Fibroblast of upper back skin (primary cell): ENCODE measurements around the gene MYBL2.

Experiments
- DNase-seq: peaks from one replicate; pipeline ENCODE4 v3.0.0-alpha.2; 2013

Gene MYBL2

DNA sequence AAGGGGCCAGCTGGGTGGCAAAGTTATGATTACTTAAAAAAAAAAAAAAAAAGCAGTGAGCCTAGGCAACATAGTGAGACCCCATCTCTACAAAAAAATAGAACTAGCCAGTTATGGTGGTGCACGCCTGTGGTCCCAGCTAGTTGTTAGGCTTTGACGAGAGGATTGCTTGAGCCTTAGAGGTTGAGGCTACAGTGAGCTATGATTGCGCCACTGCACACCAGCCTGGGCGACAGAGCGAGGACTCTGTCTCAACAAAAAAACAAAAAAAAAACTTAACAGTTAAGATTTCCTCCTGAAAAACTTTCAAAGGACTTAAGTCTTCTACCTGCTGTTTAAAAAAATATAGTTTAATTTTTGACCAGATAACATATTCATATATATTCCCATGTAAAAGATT, 57.5 kb downstream of the MYBL2 start:
- DNase-seq, result no peak

DNA sequence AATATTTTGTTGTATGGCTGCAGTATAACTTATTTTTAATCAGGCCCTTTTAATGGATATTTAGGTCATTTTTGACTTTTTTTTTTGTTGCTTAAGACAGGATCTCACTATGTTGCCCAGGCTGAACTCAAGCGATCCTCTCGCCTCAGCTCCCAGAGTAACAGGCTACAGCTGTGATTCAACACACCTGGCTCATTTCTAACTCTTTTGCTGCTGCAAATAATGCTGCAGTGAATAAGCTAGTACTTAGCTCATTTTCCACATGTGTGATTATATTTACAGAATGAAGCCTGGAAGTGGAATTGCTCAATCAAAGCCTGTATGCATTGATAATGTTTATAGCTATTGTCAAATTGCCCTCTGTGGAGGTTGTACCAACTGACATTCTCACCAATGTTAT, 58.8 kb downstream of the MYBL2 start:
- DNase-seq, result no peak

DNA sequence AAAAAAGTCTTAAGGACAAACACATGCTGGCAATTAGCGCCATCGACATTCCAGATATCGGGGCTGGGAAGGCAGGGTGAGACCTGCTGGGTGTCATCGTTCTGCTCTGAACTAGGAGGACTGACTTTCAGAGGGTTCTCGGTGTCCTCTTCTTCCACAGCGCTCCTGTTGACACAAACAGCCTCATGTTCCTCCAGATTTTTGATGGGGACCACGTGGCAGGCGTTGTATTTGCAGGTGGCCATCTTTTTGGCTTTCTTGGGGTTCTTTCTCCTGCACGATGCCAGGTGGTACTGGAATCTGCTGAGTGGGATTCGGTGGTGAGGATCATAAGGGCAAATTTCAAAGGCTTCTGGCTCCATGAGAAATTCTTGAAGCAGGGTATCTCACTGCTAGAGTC, 59.4 kb downstream of the MYBL2 start:
- DNase-seq, result no peak

DNA sequence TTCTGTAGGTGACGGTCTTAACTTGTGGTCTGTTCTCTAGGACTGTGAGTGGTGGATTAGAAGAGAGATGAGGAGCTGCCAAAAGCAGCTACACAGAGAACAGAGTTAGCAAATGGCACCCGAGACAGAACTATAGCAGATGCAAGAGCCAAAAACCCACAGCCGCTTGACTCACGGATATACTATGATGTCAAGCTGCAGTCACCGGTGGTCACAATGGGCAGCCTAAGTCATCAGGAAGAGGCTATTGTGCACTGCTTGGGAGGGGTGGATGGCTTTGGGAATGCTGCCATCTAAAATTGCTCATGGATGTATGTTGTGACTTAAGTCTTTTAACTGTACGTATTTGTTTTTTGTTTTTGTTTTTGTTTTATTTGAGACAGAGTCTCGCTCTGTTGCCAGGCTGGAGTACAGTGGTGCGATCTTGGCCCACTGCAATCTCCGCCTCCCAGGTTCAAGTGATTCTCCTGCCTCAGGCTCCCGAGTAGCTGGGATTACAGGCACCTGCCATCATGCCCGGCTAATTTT, 60.0 kb downstream of the MYBL2 start, which contains the start of gene GTSF1L:
TSS of gene GTSF1L (minus strand) at position 192 of the 528 bp plus-strand sequence. CDS start 308 bp downstream, outside the sequence.
- peak; percentile 62 for DNase-seq

- no peak for DNase-seq
Measured at GRCh38 chr20:43727980-43728590, 61.2 kb downstream of the MYBL2 start.

GRCh38 chr20:43728686-43729255, 61.9 kb downstream of the MYBL2 start:
- DNase-seq, result no peak

- DNase-seq, result peak; percentile 83
Measured at GRCh38 chr20:43731469-43731868, 64.6 kb downstream of the MYBL2 start.

- no peak for DNase-seq
Measured at GRCh38 chr20:43731927-43732326, 65.0 kb downstream of the MYBL2 start.

DNA sequence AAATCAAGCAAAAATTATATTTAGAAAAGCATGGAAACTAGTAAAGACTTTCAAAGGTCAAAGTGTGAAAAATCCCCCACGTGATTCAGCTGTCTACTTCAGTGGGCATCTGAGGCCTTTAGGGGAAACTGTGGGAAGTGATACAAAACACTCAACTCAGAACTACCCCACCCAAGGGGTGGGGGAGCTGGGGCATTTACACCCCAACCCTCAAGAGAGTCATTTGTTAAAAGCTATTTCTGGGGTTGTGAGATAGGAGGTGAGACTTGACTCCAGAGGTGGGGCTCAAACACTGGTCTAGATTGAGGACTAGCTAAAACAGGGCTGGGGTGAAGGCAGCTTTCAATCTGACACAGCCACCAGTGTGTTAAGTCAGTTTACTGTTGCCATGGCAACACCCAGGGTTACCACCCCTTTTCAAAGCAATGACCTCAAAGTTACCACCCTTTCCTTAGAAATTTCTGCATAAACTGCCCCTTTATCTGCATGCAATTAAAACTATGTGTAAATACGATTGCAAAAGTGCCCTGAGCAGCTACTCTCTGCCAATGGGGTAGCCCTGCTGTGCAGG, 69.8 kb downstream of the MYBL2 start:
- DNase-seq, result no peak

DNA sequence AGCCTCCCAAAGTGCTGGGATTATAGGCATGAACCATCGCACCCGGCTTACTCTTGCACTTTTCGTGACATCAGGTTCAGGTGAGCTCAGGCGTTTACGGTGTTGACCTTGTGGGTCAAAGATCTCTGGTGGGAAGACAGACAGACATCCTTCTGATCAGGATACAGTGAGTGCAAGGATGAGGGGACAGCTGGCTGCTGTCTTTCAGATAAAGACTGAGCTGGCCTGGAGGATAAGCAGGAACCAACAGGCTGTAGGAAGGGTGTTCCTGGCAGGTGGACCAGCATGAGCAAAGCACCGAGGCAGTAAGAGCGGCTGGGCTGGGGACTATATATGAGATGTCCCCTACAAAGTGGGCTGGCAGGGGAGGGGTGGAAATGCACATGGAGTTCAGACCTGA, 71.0 kb downstream of the MYBL2 start:
- no peak for DNase-seq

GRCh38 chr20:43739148-43739749, 72.3 kb downstream of the MYBL2 start:
- no peak for DNase-seq

DNA sequence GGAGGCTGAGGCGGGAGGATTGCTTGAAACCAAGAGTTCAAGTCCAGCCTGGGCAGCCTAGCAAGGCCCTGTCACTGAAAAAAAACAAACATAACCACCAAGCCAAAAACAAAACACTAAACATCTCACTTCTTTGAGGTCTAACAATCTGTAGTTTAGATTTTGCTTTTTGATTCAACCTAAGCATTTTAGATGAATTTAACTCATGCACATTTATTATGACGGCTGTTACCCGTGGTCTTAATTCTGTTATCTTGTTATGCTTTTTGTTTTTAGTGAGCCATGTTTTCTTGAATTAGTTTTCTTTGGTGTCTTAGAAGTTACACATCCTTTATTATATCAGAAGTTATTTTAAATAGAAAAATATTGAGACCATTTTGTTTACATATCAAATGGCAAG, 73.7 kb downstream of the MYBL2 start:
- no peak for DNase-seq

GRCh38 chr20:43744151-43744611, 77.3 kb downstream of the MYBL2 start:
- peak; percentile 33 for DNase-seq

DNA sequence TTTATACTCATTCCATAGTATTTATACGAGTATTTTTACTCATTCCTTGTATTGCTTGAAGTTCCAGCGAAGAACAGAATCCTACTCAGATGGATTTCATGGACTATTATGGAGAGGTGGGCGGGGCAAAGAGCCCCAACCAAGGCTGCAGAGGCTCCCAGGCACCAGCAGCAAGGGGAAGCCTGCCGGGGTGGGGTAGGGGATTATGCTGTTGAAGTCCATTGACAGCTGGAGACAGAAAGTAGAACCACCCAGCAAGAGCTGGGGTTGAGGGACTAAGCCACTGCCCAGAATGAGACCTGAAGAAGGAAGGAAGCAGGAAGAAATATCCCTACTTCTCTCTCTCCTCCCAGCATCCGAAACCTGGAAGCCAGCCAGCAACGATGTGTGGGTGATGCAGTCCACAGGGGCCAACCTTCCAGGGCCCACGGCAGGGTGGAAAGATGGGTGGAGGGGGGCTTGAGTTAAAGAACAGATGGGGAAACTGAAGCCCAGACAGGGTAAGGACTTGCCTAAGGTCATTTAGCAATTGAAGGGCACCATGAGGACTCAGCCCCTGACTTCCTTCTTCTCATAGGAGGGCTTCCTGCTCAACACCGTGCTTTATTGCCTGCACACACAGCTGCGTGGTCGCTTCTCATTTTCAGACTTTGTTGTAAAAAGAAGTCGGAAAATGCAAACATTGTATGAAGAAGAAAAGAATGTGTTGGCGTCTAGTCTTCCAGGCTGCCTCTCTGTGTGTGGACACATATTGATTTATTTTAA, 78.2 kb downstream of the MYBL2 start:
- DNase-seq, result peak; percentile 13

- no peak for DNase-seq
Measured at GRCh38 chr20:43746344-43747137, 79.6 kb downstream of the MYBL2 start.

DNA sequence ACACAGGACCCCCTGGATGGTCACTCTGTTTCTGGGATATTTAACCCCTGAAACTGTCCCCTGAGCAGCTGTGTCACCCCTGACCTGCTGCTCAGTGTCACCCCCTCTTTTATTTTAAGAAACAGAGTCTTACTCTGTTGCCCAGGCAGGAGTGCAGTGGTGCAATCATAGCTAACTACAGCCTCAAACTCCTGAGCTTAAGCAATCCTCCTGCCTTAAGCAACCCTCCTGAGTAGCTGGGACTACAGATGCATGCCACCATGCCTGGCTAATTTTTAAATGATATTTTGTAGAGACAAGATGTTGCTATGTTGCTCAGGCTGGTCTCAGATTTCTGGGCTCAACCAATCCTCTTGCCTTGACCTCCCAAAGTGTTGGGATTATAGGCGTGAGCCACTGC, 81.4 kb downstream of the MYBL2 start:
- DNase-seq, result no peak

- peak; percentile 47 for DNase-seq
Measured at GRCh38 chr20:43749734-43750294, 82.9 kb downstream of the MYBL2 start.

- DNase-seq, result no peak
Measured at GRCh38 chr20:43750774-43751166, 83.9 kb downstream of the MYBL2 start.

GRCh38 chr20:43751167-43752050, 84.5 kb downstream of the MYBL2 start:
- peak; percentile 68 for DNase-seq

DNA sequence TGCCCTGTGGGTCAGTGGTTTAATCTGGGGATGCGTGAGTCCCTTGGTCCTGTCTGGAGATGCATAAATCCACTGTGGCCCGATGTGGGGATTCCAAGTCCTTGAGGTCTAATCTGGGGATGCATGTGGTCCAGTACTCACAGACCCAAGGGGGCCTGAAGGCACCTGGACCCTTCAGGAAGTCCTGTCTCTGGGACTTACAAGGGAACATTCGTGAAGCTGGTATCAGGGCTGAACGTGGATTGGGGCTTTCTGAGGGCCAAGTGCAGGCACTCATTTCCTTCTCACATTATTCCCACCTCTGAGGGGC, 85.1 kb downstream of the MYBL2 start:
- DNase-seq, result no peak
